Measurements from ENCODE around the gene ADAMTS16. TPM values are rescaled to one million over a fixed set of nuclear protein-coding genes. Genes with fewer than 3 reads are reported as not detected.

Gene ADAMTS16
- total RNA-seq, 2 donors from 2014 or later, result not detected

DNA sequence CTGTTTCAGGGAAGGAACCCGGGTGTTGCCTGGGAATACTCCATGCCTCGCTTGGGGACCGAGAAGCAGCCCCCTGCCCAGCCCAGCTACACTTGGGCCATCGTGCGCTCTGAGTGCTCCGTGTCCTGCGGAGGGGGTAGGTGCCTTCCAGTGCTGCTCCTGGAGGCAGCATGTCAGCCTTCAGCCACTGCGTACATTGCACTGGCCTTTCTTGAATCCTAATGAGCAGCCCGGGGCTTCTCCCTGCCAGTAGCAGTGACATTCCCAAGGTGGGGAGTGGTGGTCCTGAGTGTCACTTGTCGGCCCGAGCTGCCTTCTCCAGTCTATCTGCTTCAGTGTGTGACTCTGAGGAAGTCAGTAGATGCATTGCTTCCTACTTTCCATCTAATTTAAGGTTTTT, 101.9 kb downstream of the ADAMTS16 start:
- Mint-ChIP-seq H3K4me1 (no peaks in the 10 kb centered on the region), H3K4me3 (no peak overlapping the region), H3K36me3 (ENCODE audit: low read depth) (no peaks in the 10 kb centered on the region), H3K27ac (no peak overlapping the region), H3K27me3 (no peaks in the 10 kb centered on the region)
- DNase-seq (no peak), ATAC-seq (no peak)
- H3K9me3 ChIP-seq (ENCODE audit: control insufficient read depth, low read length, poor library complexity, severe bottlenecking), result no peaks in the 10 kb centered on the region

GRCh38 chr5:5246736-5247135, 106.6 kb downstream of the ADAMTS16 start:
- H3K27me3 Mint-ChIP-seq, result peaks cover 16% of the 10 kb centered on the region
- no peaks in the 10 kb centered on the region for H3K4me1 Mint-ChIP-seq
- ATAC-seq (no peak), DNase-seq (no peak)
- no peaks in the 10 kb centered on the region for H3K9me3 ChIP-seq (ENCODE audit: control insufficient read depth, low read length, poor library complexity, severe bottlenecking)
- no peaks in the 10 kb centered on the region for H3K36me3 Mint-ChIP-seq (ENCODE audit: low read depth)
- no peak overlapping the region for H3K27ac Mint-ChIP-seq
- H3K4me3 Mint-ChIP-seq, result no peak overlapping the region

DNA sequence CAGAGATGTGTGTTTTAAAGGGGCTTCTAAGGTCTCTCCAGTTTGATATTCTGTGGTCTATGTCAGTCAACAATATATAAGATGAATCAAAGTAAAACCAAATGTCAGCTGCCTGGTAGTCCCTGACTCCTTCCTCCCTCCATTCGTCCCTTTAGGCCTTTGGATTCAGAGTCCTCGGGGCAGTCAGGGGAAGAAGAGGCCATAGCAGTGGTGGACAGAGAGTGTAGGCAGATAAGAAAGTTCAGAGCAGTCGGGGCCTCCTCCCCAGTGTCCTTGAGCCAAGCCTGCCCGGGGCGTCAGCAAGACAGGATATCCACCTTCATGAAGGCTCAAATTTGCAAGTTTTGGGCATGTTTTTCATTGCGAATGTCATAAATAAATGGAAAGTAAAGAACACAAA, 110.6 kb downstream of the ADAMTS16 start:
- no peaks in the 10 kb centered on the region for H3K9me3 ChIP-seq (ENCODE audit: control insufficient read depth, low read length, poor library complexity, severe bottlenecking)
- Mint-ChIP-seq H3K4me3 (no peak overlapping the region), H3K27me3 (peaks cover 16% of the 10 kb centered on the region), H3K36me3 (ENCODE audit: low read depth) (no peaks in the 10 kb centered on the region), H3K4me1 (no peaks in the 10 kb centered on the region), H3K27ac (no peak overlapping the region)
- no peak for DNase-seq
- ATAC-seq, result no peak

GRCh38 chr5:5252106-5252505, 112.0 kb downstream of the ADAMTS16 start:
- H3K4me1 Mint-ChIP-seq, result no peaks in the 10 kb centered on the region
- H3K27ac Mint-ChIP-seq, result no peak overlapping the region
- H3K36me3 Mint-ChIP-seq (ENCODE audit: low read depth), result no peaks in the 10 kb centered on the region
- H3K4me3 Mint-ChIP-seq, result no peak overlapping the region
- no peak for DNase-seq
- H3K27me3 Mint-ChIP-seq, result peaks cover 16% of the 10 kb centered on the region
- ATAC-seq, result no peak
- H3K9me3 ChIP-seq (ENCODE audit: control insufficient read depth, low read length, poor library complexity, severe bottlenecking), result no peaks in the 10 kb centered on the region

GRCh38 chr5:5257353-5257752, 117.2 kb downstream of the ADAMTS16 start:
- H3K27ac Mint-ChIP-seq, result no peak overlapping the region
- no peaks in the 10 kb centered on the region for H3K27me3 Mint-ChIP-seq
- DNase-seq (no peak), ATAC-seq (no peak)
- no peaks in the 10 kb centered on the region for H3K9me3 ChIP-seq (ENCODE audit: control insufficient read depth, low read length, poor library complexity, severe bottlenecking)
- no peak overlapping the region for H3K4me3 Mint-ChIP-seq
- H3K4me1 Mint-ChIP-seq, result no peaks in the 10 kb centered on the region
- no peaks in the 10 kb centered on the region for H3K36me3 Mint-ChIP-seq (ENCODE audit: low read depth)

DNA sequence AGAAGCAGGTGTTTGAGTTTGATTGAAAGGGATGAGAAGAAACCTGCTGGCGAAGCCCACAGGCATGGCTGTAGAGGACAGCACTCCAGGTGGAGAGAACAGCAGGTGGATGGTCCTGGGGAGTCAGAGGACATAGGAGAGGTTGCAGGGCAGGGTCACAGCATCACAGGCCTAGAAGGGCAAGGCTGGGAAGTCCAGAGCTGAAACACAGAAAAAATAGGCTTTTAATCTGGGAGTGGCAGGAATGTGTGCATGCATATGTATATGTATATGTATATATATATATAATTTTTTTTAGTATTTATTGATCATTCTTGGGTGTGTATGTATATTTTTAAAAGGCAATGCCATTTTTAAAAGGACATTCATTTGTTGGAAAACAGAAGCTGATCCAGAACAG, 118.4 kb downstream of the ADAMTS16 start:
- ATAC-seq, result no peak
- no peak overlapping the region for H3K4me3 Mint-ChIP-seq
- H3K9me3 ChIP-seq (ENCODE audit: control insufficient read depth, low read length, poor library complexity, severe bottlenecking), result no peaks in the 10 kb centered on the region
- H3K27me3 Mint-ChIP-seq, result no peaks in the 10 kb centered on the region
- no peaks in the 10 kb centered on the region for H3K4me1 Mint-ChIP-seq
- H3K27ac Mint-ChIP-seq, result no peak overlapping the region
- DNase-seq, result no peak
- no peaks in the 10 kb centered on the region for H3K36me3 Mint-ChIP-seq (ENCODE audit: low read depth)

- DNase-seq, result no peak
- no peak for ATAC-seq
- H3K9me3 ChIP-seq (ENCODE audit: control insufficient read depth, low read length, poor library complexity, severe bottlenecking), result no peaks in the 10 kb centered on the region
Measured at GRCh38 chr5:5264727-5265126, 124.6 kb downstream of the ADAMTS16 start.

GRCh38 chr5:5266297-5266696, 126.2 kb downstream of the ADAMTS16 start:
- Mint-ChIP-seq H3K4me1 (no peaks in the 10 kb centered on the region), H3K27ac (no peak overlapping the region), H3K27me3 (peaks cover 5% of the 10 kb centered on the region), H3K4me3 (no peak overlapping the region), H3K36me3 (ENCODE audit: low read depth) (peaks cover 3% of the 10 kb centered on the region)
- DNase-seq (no peak), ATAC-seq (no peak)
- no peaks in the 10 kb centered on the region for H3K9me3 ChIP-seq (ENCODE audit: control insufficient read depth, low read length, poor library complexity, severe bottlenecking)

More at GRCh38 chr5:5264727-5265126, 124.6 kb downstream of the ADAMTS16 start:
- Mint-ChIP-seq H3K36me3 (ENCODE audit: low read depth) (peaks cover 3% of the 10 kb centered on the region), H3K27ac (no peak overlapping the region), H3K4me3 (no peak overlapping the region), H3K27me3 (peaks cover 5% of the 10 kb centered on the region), H3K4me1 (no peaks in the 10 kb centered on the region)

GRCh38 chr5:5270161-5270560, 130.0 kb downstream of the ADAMTS16 start:
- H3K27me3 Mint-ChIP-seq, result peaks cover 7% of the 10 kb centered on the region
- H3K4me3 Mint-ChIP-seq, result no peak overlapping the region
- peaks cover 3% of the 10 kb centered on the region for H3K36me3 Mint-ChIP-seq (ENCODE audit: low read depth)
- no peak overlapping the region for H3K27ac Mint-ChIP-seq
- DNase-seq, result no peak
- H3K4me1 Mint-ChIP-seq, result no peaks in the 10 kb centered on the region
- no peaks in the 10 kb centered on the region for H3K9me3 ChIP-seq (ENCODE audit: control insufficient read depth, low read length, poor library complexity, severe bottlenecking)
- no peak for ATAC-seq

DNA sequence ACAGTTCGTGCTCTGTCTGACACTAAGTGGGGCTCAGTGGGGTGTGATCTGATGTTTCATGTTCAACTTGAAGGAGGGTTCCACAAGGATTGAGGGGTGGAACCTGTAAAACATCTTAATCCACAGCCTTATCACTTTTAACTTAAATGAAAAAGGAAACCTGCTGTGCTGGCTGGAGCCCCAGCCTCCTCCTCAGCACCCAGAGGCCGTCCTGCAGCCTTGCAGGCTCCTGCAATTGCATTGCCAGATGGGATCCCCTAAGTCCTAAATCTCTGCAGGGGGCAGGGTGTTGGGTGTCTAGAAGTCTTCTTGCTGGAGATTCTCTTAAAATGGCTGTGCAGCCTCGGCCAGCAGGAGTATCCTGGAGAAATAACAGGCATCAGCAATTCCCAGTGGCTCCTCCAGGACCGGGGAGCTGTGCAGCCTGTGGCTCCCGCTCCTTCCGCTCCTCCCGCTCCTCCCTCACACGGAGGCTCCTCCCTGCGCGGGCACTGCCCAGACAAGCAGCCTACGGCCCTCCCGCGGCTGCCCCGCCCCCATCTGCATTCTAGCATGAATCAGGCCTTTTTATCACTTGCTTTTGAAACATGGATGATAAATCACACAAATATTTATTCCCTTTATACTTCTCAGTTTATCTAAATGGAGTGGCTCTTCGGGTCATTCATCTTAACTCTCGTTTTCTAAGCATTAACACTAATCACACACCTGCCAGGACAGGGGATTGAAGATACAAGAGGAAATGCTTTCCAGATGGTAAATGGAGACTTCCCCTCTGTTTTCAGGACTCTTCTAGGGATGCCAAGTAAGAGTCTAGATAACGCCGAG, 131.0 kb downstream of the ADAMTS16 start:
- DNase-seq (no peak), ATAC-seq (no peak)
- Mint-ChIP-seq H3K4me1 (no peaks in the 10 kb centered on the region), H3K4me3 (no peak overlapping the region), H3K36me3 (ENCODE audit: low read depth) (peaks cover 3% of the 10 kb centered on the region), H3K27ac (no peak overlapping the region), H3K27me3 (peaks cover 11% of the 10 kb centered on the region)
- no peaks in the 10 kb centered on the region for H3K9me3 ChIP-seq (ENCODE audit: control insufficient read depth, low read length, poor library complexity, severe bottlenecking)

DNA sequence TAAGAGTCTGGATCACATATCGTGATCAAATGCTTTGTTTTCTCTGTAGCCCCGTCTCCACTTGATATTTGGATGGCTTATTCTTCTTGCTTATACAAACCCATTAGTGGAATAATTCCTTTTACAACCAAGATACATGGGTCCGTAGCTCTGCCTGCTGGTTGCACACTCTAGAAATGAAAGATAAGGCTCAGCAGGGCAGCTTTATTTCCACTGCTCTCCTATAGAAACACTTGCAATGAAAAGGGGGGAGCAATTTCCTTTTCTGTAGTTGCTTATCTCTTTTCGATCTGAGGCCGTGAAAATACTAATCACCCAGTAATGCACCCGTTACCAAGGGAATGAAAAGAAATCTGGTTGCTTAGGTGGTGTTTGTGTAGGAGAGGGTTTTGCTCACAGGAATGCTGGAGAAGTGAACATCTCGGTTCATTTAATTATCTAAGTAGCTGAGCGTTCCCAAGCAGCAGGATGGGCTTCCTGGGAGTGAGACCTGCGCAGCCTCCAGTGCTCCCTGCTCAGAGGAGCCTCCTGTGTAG, 131.7 kb downstream of the ADAMTS16 start:
- no peaks in the 10 kb centered on the region for H3K4me1 Mint-ChIP-seq
- H3K36me3 Mint-ChIP-seq (ENCODE audit: low read depth), result peaks cover 3% of the 10 kb centered on the region
- H3K27ac Mint-ChIP-seq, result no peak overlapping the region
- ATAC-seq (no peak), DNase-seq (no peak)
- H3K4me3 Mint-ChIP-seq, result no peak overlapping the region
- no peaks in the 10 kb centered on the region for H3K9me3 ChIP-seq (ENCODE audit: control insufficient read depth, low read length, poor library complexity, severe bottlenecking)
- peaks cover 14% of the 10 kb centered on the region for H3K27me3 Mint-ChIP-seq

DNA sequence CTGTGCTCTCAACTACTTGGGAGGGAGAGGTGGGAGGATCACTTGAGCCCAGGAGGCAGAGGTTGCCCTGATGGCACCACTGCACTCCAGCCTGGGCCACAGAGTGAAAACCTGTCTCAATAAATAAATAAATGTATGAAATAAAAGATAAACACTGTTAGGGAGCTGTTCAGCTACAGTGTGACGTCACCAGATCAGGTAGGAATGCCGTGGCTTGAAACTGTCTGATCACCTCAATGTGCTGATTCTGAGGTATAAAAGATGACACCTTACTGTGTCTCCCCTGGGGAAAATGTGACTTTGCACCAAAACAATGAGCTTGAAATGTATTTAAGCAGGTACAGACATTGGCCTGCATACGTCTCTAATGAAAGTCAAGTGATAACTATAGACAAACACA, 133.3 kb downstream of the ADAMTS16 start:
- peaks cover 2% of the 10 kb centered on the region for H3K36me3 Mint-ChIP-seq (ENCODE audit: low read depth)
- DNase-seq (no peak), ATAC-seq (no peak)
- H3K4me1 Mint-ChIP-seq, result no peaks in the 10 kb centered on the region
- H3K27ac Mint-ChIP-seq, result no peak overlapping the region
- no peaks in the 10 kb centered on the region for H3K9me3 ChIP-seq (ENCODE audit: control insufficient read depth, low read length, poor library complexity, severe bottlenecking)
- H3K4me3 Mint-ChIP-seq, result no peak overlapping the region
- peaks cover 14% of the 10 kb centered on the region for H3K27me3 Mint-ChIP-seq

- no peaks in the 10 kb centered on the region for H3K4me1 Mint-ChIP-seq
Measured at GRCh38 chr5:5273976-5274375, 133.8 kb downstream of the ADAMTS16 start.

GRCh38 chr5:5275211-5275610, 135.1 kb downstream of the ADAMTS16 start:
- H3K27me3 Mint-ChIP-seq, result peaks cover 14% of the 10 kb centered on the region
- H3K4me1 Mint-ChIP-seq, result no peaks in the 10 kb centered on the region
- H3K36me3 Mint-ChIP-seq (ENCODE audit: low read depth), result no peaks in the 10 kb centered on the region
- DNase-seq (no peak), ATAC-seq (no peak)
- no peak overlapping the region for H3K27ac Mint-ChIP-seq
- H3K9me3 ChIP-seq (ENCODE audit: control insufficient read depth, low read length, poor library complexity, severe bottlenecking), result no peaks in the 10 kb centered on the region
- H3K4me3 Mint-ChIP-seq, result no peak overlapping the region

More at GRCh38 chr5:5273976-5274375, 133.8 kb downstream of the ADAMTS16 start:
- no peak for ATAC-seq
- DNase-seq, result no peak
- no peak overlapping the region for H3K4me3 Mint-ChIP-seq
- peaks cover 14% of the 10 kb centered on the region for H3K27me3 Mint-ChIP-seq
- H3K9me3 ChIP-seq (ENCODE audit: control insufficient read depth, low read length, poor library complexity, severe bottlenecking), result no peaks in the 10 kb centered on the region
- H3K36me3 Mint-ChIP-seq (ENCODE audit: low read depth), result no peaks in the 10 kb centered on the region
- no peak overlapping the region for H3K27ac Mint-ChIP-seq

Data from T-helper 17 cell (primary cell).